Stimulated activated memory B cell treated with anti-CD40 and anti-IgM and Interleukin-4, amounts not matched to agents 10 μg/mL and 1 μg/mL and 100 μg/mL, for 72 hours (primary cell): Measurements from ENCODE around the gene TRIM50.
"Not testable (repeated sequence)": the region's sequence is repeated elsewhere in the genome, so short reads cannot be mapped to it uniquely, and the experiment has no call there.

Experiments
- ATAC-seq: fragments of 150-1000 bp; cut with Tn5 transposase; 2 replicates; pipeline ENCODE4 v1.10.0; 2021
- H3K27ac Mint-ChIP-seq: one replicate; pipeline ENCODE4 v1.8.0; 2022; ENCODE audit warnings: mild to moderate bottlenecking, mixed read lengths
- H3K27me3 Mint-ChIP-seq: one replicate; pipeline ENCODE4 v1.8.0; 2022; ENCODE audit warnings: mixed read lengths
- H3K36me3 Mint-ChIP-seq: one replicate; pipeline ENCODE4 v1.8.0; 2022; ENCODE audit warnings: mixed read lengths
- H3K4me1 Mint-ChIP-seq: one replicate; pipeline ENCODE4 v1.8.0; 2022; ENCODE audit warnings: mixed read lengths
- H3K4me3 Mint-ChIP-seq: one replicate; pipeline ENCODE4 v1.8.0; 2022; ENCODE audit warnings: mild to moderate bottlenecking, moderate library complexity, mixed read lengths
- H3K9me3 Mint-ChIP-seq: one replicate; pipeline ENCODE4 v1.8.0; 2022; ENCODE audit warnings: mixed read lengths

The TRIM50 gene

GRCh38 chr7:73332447-73332846, 4.6 kb upstream of the TRIM50 start:
- ATAC-seq = no peak
- no peak overlapping the region for H3K4me3 Mint-ChIP-seq
- no peak overlapping the region for H3K27ac Mint-ChIP-seq
- no peaks in the 10 kb centered on the region for H3K36me3 Mint-ChIP-seq
- peaks cover 4% of the 10 kb centered on the region for H3K9me3 Mint-ChIP-seq
- peaks cover 5% of the 10 kb centered on the region for H3K4me1 Mint-ChIP-seq
- H3K27me3 Mint-ChIP-seq = no peaks in the 10 kb centered on the region

- Mint-ChIP-seq H3K27me3 (no peaks in the 10 kb centered on the region), H3K4me1 (peaks cover 5% of the 10 kb centered on the region), H3K4me3 (no peak overlapping the region), H3K9me3 (peaks cover 4% of the 10 kb centered on the region), H3K27ac (no peak overlapping the region), H3K36me3 (no peaks in the 10 kb centered on the region)
- ATAC-seq = no peak
Measured at GRCh38 chr7:73330772-73331171, 2.9 kb upstream of the TRIM50 start.

DNA sequence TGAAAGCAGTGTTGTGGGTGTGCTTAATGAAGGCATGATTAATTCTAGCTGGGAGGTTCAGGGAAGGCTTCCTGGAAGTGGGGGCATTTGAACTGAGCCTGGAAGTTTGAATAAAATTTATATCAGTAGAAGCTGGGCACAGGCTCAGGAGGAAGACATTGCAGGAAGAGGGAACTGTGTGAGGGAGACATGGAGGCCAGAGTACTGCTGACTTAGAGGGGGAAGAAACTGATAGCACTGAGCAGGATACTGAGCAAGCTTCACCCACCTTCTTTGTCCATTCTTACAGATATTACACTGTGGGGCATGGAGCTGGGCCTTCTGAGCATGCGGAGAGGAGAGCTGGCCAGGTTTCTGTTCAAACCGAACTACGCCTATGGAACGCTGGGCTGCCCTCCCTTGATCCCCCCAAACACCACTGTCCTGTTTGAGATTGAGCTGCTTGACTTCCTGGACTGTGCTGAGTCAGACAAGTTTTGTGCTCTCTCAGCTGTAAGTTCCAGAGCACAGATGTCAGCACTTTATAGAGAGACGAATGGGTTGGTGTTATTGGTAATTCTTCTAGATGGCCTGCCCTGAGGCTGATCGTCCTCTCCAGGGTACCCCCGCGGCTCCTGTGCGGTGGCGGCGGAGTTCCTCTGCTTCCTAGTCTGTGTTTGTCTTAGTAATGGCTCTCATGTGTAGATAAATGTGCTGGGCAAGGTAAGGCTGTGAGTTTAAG, 2.1 kb upstream of the TRIM50 start:
- no peaks in the 10 kb centered on the region for H3K27me3 Mint-ChIP-seq
- no peak overlapping the region for H3K27ac Mint-ChIP-seq
- H3K4me1 Mint-ChIP-seq = peaks cover 5% of the 10 kb centered on the region
- no peak overlapping the region for H3K4me3 Mint-ChIP-seq
- H3K9me3 Mint-ChIP-seq = peaks cover 4% of the 10 kb centered on the region
- ATAC-seq = no peak
- H3K36me3 Mint-ChIP-seq = no peaks in the 10 kb centered on the region

DNA sequence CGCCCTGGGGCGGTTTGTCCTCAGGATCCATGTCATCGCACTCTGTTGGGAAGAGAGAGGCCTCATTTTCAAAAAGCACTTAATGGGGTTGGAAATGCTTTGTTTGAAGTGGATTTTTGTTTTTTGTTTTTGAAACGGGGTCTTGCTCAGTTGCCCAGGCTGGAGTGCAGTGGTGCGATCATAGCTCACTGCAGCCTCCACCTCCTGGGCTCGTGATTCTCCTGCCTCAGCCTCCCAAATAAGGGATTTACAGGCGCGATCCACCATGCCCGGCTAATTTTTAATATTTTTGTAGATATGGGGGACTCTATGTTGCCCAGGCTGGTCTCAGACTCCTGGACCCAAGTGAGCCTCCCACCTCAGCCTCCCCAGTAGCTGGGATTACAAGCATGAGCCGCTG, 814 bp upstream of the TRIM50 start:
- no peak overlapping the region for H3K4me3 Mint-ChIP-seq
- H3K9me3 Mint-ChIP-seq = peaks cover 4% of the 10 kb centered on the region
- no peak for ATAC-seq
- no peak overlapping the region for H3K27ac Mint-ChIP-seq
- no peaks in the 10 kb centered on the region for H3K36me3 Mint-ChIP-seq
- H3K4me1 Mint-ChIP-seq = peaks cover 15% of the 10 kb centered on the region
- H3K27me3 Mint-ChIP-seq = no peaks in the 10 kb centered on the region

- not testable (repeated sequence) for H3K4me3 Mint-ChIP-seq, ATAC-seq, H3K27ac Mint-ChIP-seq, H3K36me3 Mint-ChIP-seq, H3K9me3 Mint-ChIP-seq, H3K27me3 Mint-ChIP-seq
- H3K4me1 Mint-ChIP-seq = peaks cover 17% of the 10 kb centered on the region
Measured at GRCh38 chr7:73327449-73327848, 433 bp downstream of the TRIM50 start.

DNA sequence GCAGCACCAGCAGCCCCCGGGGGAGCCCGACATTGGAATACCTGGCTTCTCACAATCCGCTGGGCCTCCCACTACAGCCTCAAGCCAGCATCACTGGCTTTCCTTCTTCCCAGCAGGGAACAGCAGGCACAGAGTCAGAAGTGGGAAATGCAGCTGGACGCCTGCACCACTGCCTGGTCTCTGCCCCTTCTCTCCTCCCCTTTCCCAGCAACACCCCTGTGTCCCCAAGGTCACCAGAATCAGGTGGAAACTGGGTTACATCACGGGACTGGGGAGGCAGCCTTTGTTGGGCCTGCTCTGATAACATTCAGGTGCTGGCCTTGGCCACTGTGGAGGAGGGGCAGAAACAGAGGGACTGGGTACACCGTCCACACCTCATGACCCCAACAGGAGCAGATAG, 2.5 kb downstream of the TRIM50 start:
- H3K9me3 Mint-ChIP-seq, H3K27me3 Mint-ChIP-seq, H3K4me3 Mint-ChIP-seq, ATAC-seq, H3K36me3 Mint-ChIP-seq, H3K27ac Mint-ChIP-seq: not testable (repeated sequence)
- peaks cover 17% of the 10 kb centered on the region for H3K4me1 Mint-ChIP-seq

DNA sequence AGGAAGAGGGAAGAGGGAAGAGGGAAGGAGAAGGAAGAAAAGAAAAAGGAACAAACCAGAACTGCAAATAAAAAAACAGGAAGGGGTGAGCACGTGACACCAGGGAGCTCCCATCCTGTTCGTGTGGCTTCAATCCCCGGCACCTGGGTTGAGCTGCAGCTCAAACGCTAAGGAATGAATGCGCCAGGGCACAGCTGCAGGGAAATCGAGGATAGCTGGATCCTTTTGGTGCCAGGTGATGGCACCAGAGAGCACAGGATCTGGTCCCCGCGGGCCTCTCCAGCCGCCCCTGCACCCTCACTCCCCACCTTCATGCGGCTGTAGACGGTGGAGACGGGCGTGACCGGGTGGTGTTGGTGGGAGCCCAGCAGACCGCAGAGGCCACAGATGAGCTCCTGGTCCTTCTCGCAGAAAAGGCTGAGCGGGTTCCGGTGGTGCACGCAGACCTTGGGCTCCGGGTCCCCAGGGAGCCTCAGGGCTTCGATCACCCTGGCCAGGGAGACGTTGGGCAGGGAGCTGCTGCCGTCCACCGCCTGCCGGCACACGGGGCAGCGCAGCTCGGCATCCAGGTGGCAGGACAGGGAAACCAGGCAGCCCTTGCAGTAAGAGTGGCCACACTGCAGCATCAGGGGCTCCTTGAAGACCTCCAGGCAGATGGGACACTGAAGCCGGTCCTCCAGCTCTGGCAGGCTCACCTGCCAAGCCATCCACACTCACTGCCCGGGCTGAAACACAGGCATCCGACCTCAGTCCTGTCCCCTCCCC, 3.6 kb downstream of the TRIM50 start:
- H3K36me3 Mint-ChIP-seq, H3K9me3 Mint-ChIP-seq, H3K27me3 Mint-ChIP-seq: not testable (repeated sequence)
- peak; percentile 73 for ATAC-seq
- peak overlapping the region; percentile 83 for H3K4me3 Mint-ChIP-seq
- H3K4me1 Mint-ChIP-seq = peaks cover 17% of the 10 kb centered on the region
- H3K27ac Mint-ChIP-seq = peak overlapping the region; percentile 50

DNA sequence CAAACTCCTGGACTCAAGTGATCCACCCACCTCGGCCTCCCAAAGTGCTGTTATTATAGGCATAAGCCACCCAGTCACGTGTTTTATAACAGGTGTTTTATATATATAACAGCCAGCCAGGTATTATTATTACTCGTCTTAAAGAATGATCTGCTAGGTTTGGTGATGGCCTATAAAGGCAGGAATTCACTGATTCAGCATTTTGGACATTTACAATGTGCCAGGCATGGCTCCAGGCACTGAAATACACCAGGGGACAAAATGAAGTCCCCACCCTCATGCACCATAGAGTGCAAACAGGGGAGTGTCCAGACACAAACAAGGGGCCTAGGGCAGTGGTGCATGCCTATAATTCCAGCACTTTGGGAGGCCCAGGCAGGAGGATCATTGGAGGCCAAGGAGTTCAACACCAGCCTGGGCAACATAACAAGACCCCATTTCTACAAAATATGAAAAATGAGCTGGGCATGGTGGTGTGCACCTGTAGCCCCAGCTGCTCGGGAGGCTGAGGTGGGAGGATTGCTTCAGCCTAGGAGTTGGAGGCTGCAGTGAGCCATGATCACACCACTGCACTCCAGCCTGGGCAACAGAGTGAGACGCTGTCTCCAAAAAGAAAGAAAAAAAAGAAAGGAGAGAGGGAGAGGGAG, 4.3 kb downstream of the TRIM50 start:
- Mint-ChIP-seq H3K27ac (peak overlapping the region; percentile 50), H3K4me1 (peaks cover 17% of the 10 kb centered on the region)

GRCh38 chr7:73320009-73320408, 7.9 kb downstream of the TRIM50 start:
- H3K27ac Mint-ChIP-seq, ATAC-seq, H3K4me3 Mint-ChIP-seq, H3K36me3 Mint-ChIP-seq, H3K9me3 Mint-ChIP-seq: not testable (repeated sequence)
- peaks cover 10% of the 10 kb centered on the region for H3K27me3 Mint-ChIP-seq
- H3K4me1 Mint-ChIP-seq = peaks cover 12% of the 10 kb centered on the region

More for the DNA sequence above, 4.3 kb downstream of the TRIM50 start:
- H3K4me3 Mint-ChIP-seq = peak overlapping the region; percentile 83
- H3K27me3 Mint-ChIP-seq, H3K36me3 Mint-ChIP-seq, ATAC-seq, H3K9me3 Mint-ChIP-seq: not testable (repeated sequence)

DNA sequence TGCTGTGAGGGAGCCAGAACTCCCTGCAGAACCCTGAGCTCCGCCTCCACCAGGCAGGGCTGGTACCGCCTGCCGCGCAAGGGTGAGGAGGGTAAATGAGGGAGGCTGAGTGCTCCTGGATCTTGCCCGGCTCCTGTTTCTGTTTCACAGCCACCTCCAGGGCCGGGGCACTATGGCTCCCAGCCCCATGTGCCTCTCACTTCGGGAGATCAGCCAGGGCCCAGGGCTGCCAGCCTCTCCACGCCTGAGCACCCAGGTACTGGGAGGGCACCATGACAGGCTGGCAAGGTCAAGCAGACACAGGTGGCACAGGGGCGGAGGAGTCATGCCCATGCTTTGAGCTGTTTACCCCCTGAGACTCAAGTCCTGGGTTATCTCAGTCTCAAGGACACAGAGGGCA, 8.3 kb downstream of the TRIM50 start:
- peaks cover 11% of the 10 kb centered on the region for H3K4me1 Mint-ChIP-seq
- H3K9me3 Mint-ChIP-seq, ATAC-seq, H3K4me3 Mint-ChIP-seq, H3K36me3 Mint-ChIP-seq, H3K27ac Mint-ChIP-seq: not testable (repeated sequence)
- H3K27me3 Mint-ChIP-seq = peaks cover 10% of the 10 kb centered on the region

DNA sequence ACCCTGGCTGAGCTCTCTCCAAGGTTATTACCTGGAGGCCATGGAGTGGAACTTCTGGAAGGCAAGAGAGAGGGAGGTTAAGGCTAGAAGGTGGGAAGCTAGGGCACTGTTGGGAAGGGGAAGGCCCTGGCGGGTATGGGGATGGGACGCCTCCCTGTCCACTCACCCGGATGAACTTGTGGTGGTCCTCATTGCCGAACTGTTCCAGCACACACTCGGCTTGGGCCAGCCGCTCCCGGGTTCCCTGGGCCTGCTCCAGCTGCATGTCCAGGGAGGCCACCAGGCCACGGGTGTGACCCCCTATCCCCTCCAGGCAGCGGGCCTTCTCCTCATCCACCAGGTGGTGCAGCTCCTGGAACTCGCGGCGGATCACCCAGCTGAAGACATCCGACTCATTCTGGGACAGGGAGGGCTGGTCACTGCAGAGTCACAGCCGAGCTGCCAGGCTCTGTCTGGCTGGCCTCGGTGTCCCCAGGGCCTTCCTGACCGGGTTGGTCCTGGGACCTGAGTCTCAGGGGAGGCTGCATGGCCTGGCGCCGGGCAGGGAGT, 9.2 kb downstream of the TRIM50 start:
- not testable (repeated sequence) for ATAC-seq, H3K36me3 Mint-ChIP-seq, H3K9me3 Mint-ChIP-seq, H3K27ac Mint-ChIP-seq, H3K4me1 Mint-ChIP-seq, H3K4me3 Mint-ChIP-seq
- peaks cover 10% of the 10 kb centered on the region for H3K27me3 Mint-ChIP-seq

GRCh38 chr7:73316521-73316920, 11.4 kb downstream of the TRIM50 start:
- Mint-ChIP-seq H3K9me3 (no peaks in the 10 kb centered on the region), H3K27me3 (peaks cover 10% of the 10 kb centered on the region), H3K27ac (no peak overlapping the region), H3K4me1 (no peaks in the 10 kb centered on the region), H3K36me3 (no peaks in the 10 kb centered on the region), H3K4me3 (no peak overlapping the region)
- ATAC-seq = no peak

GRCh38 chr7:73314271-73314670, 13.6 kb downstream of the TRIM50 start:
- no peaks in the 10 kb centered on the region for H3K9me3 Mint-ChIP-seq
- no peak overlapping the region for H3K4me3 Mint-ChIP-seq
- H3K4me1 Mint-ChIP-seq = peaks cover 2% of the 10 kb centered on the region
- H3K27me3 Mint-ChIP-seq = peaks cover 10% of the 10 kb centered on the region
- ATAC-seq = no peak
- no peaks in the 10 kb centered on the region for H3K36me3 Mint-ChIP-seq
- H3K27ac Mint-ChIP-seq = no peak overlapping the region

GRCh38 chr7:73313521-73313906, 14.4 kb downstream of the TRIM50 start:
- Mint-ChIP-seq H3K27ac (no peak overlapping the region), H3K9me3 (no peaks in the 10 kb centered on the region), H3K36me3 (peaks cover 3% of the 10 kb centered on the region), H3K4me3 (no peak overlapping the region), H3K27me3 (peaks cover 10% of the 10 kb centered on the region), H3K4me1 (peaks cover 10% of the 10 kb centered on the region)
- ATAC-seq = no peak

DNA sequence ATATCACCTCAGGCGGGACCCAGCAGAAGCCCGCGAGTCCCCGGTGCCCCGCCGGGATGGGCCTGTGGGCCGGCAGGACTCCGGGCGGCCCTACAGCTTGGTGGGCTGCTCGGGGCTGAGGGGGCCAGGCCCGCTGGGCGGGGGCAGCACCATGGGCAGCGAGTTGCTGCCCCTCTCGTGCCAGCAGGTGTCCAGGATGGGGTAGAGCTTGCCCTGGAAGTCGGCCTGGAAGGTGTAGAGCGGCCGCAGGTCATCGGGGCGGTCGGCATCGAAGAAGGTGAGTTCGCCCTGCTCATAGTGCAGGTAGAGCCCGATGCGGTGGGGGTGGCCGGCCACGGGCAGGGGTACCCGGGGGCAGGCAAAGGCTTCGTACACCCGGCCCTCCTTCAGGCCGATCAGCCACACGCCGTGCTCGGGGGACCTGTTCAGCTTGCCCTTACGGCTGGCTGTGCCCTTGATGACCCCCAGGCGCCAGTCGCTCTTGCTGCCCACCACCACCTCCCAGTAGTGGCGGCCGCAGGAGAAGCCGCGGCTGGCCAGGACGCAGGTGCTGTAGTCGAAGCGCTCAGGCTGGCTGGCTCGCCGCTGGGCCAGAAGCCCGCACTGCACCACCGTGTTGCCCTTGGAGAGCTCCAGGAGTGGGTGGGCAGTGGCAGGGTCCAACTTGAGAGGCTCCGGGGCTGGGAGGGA, 14.9 kb downstream of the TRIM50 start:
- peaks cover 5% of the 10 kb centered on the region for H3K27me3 Mint-ChIP-seq
- H3K4me1 Mint-ChIP-seq = peaks cover 15% of the 10 kb centered on the region
- H3K9me3 Mint-ChIP-seq = no peaks in the 10 kb centered on the region

More for the DNA sequence above, 14.9 kb downstream of the TRIM50 start:
- ATAC-seq = no peak
- peaks cover 9% of the 10 kb centered on the region for H3K36me3 Mint-ChIP-seq
- H3K27ac Mint-ChIP-seq = no peak overlapping the region
- no peak overlapping the region for H3K4me3 Mint-ChIP-seq
